Measurements from ENCODE around the gene GSTA1. TPM values are rescaled to one million over a fixed set of nuclear protein-coding genes. Genes with fewer than 3 reads are reported as not detected.
"Not testable (repeated sequence)": the region's sequence is repeated elsewhere in the genome, so short reads cannot be mapped to it uniquely, and the experiment has no call there.

Gene GSTA1
- polyA plus RNA-seq, 1 donor from 2014 or later, result not detected

DNA sequence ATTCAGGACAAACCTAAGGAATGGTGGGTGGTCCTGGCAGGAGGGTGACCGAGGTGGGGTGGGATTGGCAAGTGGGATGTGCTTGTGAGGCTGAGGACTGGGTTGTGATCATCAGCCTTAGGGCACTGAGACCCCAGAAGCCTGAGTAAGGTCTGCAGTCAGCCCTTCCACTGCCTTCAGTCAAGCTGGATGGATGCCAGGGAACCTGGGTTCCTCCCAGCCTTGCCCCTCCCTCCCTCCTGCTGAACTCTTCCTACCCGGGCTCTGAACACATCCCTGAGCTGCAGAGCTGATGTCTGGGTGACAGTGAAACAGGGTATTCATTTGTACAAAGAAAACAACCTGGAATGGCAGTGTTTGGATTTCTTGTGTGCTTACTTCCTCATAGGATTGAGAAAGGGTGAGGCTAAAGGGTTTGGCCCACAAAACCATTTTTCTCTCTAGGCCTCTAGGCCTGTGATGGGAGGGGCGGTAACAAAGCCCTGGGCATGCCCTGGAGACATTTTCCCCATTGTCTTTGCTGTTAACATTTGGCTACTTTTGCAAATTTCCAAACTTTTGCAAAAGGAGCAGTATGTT, 20.8 kb downstream of the GSTA1 start:
- H3K9me3 Mint-ChIP-seq, H3K4me1 Mint-ChIP-seq, H3K36me3 Mint-ChIP-seq, H3K4me3 Mint-ChIP-seq, H3K27ac Mint-ChIP-seq, H3K27me3 Mint-ChIP-seq: not testable (repeated sequence)

DNA sequence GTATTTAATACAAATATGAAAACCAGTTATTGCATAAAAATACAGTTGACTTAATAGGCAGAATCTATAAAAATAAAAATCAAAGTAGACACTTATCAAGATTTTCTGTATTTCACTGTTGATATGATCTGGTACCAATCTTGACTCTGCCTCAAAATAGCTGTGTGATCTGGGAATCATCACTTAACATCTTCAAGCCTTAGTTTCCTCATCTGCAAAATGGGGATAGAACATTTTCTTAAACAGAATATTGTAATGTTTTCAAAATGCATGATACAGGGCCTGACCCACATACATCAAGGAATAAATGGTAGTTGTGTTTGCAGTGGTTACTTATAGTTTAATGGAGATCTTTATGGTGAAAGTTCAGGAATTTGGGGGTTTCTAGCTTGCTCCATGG, 21.4 kb downstream of the GSTA1 start:
- not testable (repeated sequence) for H3K9me3 Mint-ChIP-seq, H3K27ac Mint-ChIP-seq, H3K4me3 Mint-ChIP-seq, H3K4me1 Mint-ChIP-seq, H3K36me3 Mint-ChIP-seq, H3K27me3 Mint-ChIP-seq

DNA sequence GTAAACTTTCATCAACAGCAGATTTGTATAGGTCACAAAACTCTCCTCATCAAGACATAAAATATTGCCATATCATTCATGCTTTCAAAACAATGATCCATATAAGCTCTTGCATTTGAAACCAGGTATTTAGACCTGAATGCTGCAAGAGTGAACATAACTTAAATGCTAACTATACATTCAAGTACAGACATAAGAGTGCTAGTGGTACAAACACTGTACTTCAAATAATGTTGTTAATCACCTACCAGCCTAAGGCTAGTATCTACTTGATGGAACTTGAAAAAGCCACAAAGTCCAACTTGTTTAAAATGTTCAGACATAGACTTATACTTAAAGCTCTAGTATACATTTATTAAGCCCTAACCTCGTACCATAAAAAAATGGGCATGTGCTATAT, 24.4 kb downstream of the GSTA1 start:
- Mint-ChIP-seq H3K9me3 (peaks cover 0 to 3% (median 3%) of the 10 kb centered on the region in 3 donors), H3K27ac (no peak overlapping the region), H3K4me1 (no peaks in the 10 kb centered on the region), H3K27me3 (peaks cover 11% of the 10 kb centered on the region), H3K4me3 (no peak overlapping the region), H3K36me3 (peaks cover 4% of the 10 kb centered on the region)

DNA sequence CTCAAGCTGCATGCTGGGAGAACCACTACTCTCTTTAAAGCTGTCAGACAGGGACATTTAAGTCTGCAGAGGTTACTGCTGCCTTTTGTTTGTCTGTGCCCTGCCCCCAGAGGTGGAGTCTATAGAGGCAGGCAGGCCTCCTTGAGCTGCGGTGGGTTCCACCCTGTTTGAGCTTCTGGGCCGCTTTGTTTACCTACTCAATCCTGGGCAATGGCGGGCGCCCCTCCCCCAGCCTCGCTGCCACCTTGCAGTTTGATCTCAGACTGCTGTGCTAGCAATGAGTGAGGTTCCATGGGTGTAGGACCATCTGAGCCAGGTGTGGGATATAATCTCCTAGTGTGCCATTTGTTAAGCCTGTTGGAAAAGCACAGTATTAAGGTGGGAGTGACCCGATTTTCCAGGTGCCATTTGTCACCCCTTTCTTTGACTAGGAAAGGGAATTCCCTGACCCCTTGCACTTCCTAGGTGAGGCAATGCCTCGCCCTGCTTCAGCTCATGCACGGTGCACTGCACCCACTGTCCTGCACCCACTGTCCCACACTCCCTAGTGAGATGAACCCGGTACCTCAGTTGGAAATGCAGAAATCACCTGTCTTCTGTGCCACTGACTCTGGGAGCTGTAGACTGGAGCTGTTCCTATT, 26.8 kb downstream of the GSTA1 start:
- peaks cover 11% of the 10 kb centered on the region for H3K27me3 Mint-ChIP-seq
- H3K36me3 Mint-ChIP-seq, result not testable (repeated sequence)

DNA sequence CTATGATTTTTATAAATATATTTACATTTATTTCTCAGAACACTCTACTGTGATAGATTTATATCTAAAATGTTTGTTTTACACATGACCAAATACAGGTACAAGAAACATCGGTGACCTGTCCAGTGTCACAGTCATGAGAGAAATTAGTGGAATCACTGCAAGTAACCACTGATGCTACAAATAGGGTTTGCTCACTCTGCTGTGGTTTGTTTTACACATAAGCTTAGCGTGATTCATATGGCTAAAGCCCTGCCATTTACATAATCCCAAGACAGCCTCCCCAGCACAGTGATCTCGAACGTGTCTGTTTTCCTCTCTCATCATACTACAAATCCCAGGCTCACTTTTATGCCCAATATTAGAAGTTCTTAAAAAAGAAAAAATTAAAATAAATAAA, 34.2 kb downstream of the GSTA1 start:
- H3K27me3 Mint-ChIP-seq, H3K4me3 Mint-ChIP-seq, H3K9me3 Mint-ChIP-seq, H3K27ac Mint-ChIP-seq, H3K36me3 Mint-ChIP-seq, H3K4me1 Mint-ChIP-seq: not testable (repeated sequence)

More for the DNA sequence above, 26.8 kb downstream of the GSTA1 start:
- not testable (repeated sequence) for H3K4me1 Mint-ChIP-seq, H3K4me3 Mint-ChIP-seq, H3K27ac Mint-ChIP-seq, H3K9me3 Mint-ChIP-seq

DNA sequence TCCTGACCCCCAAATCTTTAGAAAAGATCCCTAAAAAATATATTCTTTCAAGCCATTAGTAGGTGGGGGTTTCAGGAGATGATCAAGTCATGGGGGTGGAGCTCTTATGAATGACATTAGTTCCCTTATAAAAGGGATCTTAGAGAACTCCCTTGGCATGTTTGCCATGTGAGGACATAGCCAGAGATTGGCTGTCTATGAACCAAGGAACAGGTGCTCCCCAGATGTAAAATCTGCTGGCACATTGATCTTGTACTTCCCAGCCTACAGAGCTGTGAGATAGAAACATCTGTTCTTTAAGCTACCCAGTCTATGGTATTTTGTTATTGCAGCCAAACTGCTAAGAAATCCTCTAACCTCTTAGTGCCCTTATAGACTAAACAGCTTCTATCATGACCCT, 36.0 kb downstream of the GSTA1 start:
- H3K36me3 Mint-ChIP-seq, H3K27ac Mint-ChIP-seq, H3K4me3 Mint-ChIP-seq, H3K27me3 Mint-ChIP-seq, H3K4me1 Mint-ChIP-seq, H3K9me3 Mint-ChIP-seq: not testable (repeated sequence)

DNA sequence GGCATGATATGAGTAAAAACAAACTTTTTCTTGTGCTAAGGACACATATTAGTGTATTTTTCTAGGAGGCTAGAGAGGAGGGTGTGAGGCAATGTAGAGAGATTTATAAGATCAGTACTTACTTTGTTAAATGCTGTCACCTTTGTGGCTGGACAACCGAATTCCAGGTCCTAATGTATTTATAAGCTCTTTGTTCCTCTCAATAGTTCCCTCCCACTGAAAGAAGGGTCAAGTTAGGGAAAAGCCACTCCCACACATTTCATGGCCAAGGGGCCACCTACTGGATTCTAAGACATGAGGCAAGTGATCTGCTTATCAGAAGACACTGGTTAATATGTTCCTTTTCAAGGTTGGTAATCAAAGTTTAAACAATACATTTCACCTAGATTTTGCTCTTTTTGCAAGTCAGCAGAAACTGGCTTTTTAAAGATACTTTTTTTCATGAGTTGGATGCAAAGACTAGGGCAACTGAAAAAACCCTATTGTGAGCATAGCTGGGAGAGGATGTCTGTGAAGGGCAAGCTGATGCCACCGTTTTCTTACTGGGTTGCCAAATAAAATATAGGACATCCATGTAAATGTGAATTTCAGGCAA, 40.2 kb downstream of the GSTA1 start, which contains the start of gene GSTA2:
GSTA2 (minus strand) TSS at position 154 of the 595 bp plus-strand sequence. CDS start 5,528 bp downstream, outside the sequence.
- not testable (repeated sequence) for H3K9me3 Mint-ChIP-seq, H3K27me3 Mint-ChIP-seq, H3K4me1 Mint-ChIP-seq, H3K36me3 Mint-ChIP-seq, H3K4me3 Mint-ChIP-seq
- H3K27ac Mint-ChIP-seq, result peak within 1 kb of the TSS in 1 of 3 donors; percentile 46

DNA sequence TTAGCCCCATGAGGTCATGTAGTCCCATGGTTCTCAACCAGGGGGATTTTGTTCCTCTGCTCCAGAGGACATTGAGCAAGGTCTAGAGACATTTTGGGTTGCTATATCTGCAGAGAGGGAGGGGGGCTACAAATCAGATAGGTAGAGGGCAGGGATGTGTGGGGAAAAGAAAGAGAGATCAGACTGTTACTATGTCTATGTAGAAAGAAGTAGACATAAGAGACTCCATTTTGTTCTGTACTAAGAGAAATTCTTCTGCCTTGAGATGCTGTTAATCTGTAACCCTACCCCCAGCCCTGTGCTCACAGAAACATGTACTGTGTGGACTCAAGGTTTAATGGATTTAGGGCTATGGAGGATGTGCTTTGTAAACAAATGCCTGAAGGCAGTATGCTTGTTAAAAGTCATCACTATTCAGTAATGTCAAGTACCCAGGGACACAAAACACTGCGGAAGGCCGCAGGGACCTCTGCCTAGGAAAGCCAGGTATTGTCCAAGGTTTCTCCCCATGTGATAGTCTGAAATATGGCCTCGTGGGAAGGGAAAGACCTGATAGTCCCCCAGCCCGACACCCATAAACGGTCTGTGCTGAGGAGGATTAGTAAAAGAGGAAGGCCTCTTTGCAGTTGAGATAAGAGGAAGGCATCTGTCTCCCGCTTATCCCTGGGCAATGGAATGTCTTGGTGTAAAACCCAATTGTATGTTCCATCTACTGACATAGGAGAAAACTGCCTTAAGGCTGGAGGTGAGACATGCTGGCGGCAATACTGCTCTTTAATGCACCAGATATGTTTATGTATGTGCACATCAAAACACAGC, 41.7 kb downstream of the GSTA1 start:
- H3K4me1 Mint-ChIP-seq, H3K4me3 Mint-ChIP-seq, H3K27ac Mint-ChIP-seq, H3K36me3 Mint-ChIP-seq, H3K27me3 Mint-ChIP-seq, H3K9me3 Mint-ChIP-seq: not testable (repeated sequence)

DNA sequence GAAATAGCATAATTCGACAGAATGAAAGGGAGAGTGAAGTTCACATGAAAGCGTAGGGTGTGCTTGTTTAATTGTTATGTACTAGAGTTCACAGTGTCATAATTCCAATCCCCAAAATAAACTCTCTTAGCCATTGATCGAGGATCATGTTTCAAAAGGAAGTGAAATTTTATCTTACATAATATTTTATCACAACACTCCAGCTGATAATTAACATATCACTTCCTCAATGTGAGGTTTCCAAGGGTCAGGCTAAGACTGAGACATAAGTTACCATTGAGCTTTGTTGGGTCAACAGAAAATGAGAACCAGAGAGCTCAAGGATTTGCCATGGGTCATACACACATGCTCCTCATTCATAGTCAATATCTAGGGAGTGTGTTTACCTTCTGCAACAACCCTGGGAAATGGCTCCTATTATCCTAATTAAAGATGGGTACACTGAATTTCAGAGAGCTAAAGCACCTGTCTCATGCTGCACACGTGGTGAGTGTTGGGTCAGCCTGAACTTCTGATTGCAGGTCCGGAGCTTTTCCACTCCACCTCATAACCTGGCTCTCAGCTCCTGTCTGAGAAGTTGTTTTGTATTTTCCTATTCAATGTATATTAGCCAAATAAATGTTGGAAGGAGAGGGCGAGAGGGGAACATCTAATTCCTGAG, 43.4 kb downstream of the GSTA1 start:
- H3K36me3 Mint-ChIP-seq, result no peaks in the 10 kb centered on the region
- H3K9me3 Mint-ChIP-seq, result no peaks in the 10 kb centered on the region
- no peak overlapping the region for H3K27ac Mint-ChIP-seq
- H3K4me1 Mint-ChIP-seq, result no peaks in the 10 kb centered on the region
- H3K4me3 Mint-ChIP-seq, result no peak overlapping the region
- H3K27me3 Mint-ChIP-seq, result peaks cover 6% of the 10 kb centered on the region

DNA sequence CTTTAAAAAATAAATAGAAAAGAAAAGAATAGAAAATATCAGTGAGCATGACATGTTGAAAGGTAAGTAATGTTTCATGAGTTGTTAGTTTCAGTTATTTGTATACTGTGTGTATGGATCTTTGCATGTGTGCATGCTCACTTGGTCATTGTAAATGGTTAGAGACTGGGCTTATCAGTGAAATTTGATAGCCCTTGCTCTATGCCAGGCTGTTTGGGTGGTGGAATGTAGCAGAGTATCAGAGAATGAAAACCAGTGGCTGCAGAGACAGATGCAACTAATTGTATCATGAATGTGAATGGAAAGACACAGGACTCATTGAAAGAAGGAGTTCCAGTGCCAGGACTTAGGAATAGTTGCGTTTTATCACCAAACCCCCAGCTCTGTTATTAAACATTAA, 44.5 kb downstream of the GSTA1 start:
- Mint-ChIP-seq H3K4me3 (no peak overlapping the region), H3K36me3 (no peaks in the 10 kb centered on the region), H3K4me1 (no peaks in the 10 kb centered on the region), H3K27me3 (peaks cover 6% of the 10 kb centered on the region), H3K27ac (no peak overlapping the region), H3K9me3 (no peaks in the 10 kb centered on the region)

DNA sequence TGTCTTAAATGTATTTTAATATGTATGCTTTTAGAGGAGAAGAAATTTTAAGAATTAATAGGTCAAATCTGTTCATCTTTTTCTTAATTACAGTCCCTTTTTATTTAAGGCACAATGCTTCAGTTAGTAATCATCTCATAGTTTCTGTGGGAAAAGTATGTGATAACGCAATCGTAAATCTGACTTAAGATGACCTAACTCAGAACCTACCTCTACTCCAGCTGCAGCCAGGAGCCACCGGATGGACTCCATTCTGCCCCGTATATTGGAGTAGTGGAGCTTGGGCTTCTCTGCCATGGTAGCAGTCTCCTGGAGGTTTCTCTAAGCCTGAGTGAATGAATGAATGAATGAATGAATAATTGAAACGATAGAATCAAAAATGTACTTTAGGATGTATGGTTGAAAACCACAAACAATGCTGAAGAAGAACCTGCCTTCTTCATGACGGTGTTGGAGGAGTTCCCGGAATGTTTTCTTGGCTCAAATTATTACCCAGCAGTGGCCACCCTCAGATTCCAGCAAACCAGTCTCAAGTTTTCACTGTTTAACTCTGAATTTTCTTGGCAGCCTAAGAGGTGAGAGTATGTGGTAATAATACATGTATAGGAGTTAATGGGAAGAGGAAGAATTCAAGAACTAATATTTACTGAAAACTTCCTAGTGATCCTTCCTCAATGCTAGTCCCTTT, 45.8 kb downstream of the GSTA1 start:
- H3K4me1 Mint-ChIP-seq, H3K27ac Mint-ChIP-seq, H3K27me3 Mint-ChIP-seq, H3K9me3 Mint-ChIP-seq, H3K36me3 Mint-ChIP-seq, H3K4me3 Mint-ChIP-seq: not testable (repeated sequence)

DNA sequence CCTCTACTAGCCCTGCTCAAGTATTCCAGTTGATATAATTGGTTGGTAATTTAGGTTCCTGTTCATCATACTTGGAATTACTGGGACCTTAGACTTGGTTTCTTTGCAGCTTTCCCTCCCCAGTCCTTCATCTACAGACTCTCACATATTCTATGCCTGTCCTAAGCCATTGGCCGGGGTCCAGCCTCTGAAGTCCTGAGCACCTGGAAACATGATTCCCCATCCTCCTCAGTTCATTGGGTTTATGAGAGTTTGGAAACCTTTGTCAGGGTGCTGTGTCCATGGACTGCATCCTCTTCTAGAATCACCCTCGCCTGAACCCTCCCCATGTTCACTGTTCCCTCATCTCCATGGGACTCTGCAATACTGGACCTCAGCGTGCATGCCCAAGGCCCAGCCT, 49.2 kb downstream of the GSTA1 start:
- no peaks in the 10 kb centered on the region for H3K27me3 Mint-ChIP-seq
- no peak overlapping the region for H3K27ac Mint-ChIP-seq
- no peak overlapping the region for H3K4me3 Mint-ChIP-seq
- peaks cover 1% of the 10 kb centered on the region for H3K36me3 Mint-ChIP-seq
- peaks cover 0 to 3% (median 1%) of the 10 kb centered on the region in 3 donors for H3K9me3 Mint-ChIP-seq
- H3K4me1 Mint-ChIP-seq, result no peaks in the 10 kb centered on the region

DNA sequence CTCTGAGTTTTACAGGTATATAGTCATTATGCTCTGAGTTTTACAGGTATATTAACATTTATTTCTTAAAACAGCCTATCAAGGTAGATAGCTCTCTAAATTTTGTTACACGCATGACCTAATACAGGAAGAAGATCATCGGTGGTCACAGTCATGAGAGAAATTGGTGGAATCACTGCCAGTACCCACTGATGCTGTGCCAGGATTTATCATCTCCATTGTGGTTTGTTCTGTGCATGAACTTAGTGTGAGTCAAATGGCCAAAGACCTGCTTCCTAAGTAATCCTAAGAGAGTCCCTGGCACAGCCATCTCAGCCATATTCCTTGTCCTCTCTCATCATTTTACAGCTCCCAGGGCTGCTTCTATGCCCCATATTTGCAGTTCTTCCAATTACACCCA, 50.5 kb downstream of the GSTA1 start:
- H3K4me3 Mint-ChIP-seq, H3K27ac Mint-ChIP-seq, H3K9me3 Mint-ChIP-seq, H3K4me1 Mint-ChIP-seq, H3K27me3 Mint-ChIP-seq, H3K36me3 Mint-ChIP-seq: not testable (repeated sequence)

DNA sequence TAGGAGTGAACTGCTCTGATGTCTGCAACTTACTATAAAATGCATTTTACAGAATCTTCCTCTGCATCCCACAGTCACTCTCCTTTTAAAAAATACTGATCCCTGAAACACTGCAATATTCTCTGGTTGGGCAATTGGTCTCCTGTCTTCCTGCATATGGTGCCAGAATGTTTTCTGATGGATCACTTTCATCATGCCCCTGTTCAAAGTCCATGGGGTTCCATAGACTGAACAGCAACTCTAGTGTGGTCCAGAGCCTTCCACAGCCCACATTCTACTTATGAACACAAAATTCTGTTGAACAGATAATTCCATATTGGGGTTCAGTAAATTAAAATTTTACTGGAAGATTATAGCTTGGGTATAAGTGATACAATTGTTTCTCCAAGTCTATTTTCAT, 51.3 kb downstream of the GSTA1 start:
- H3K27me3 Mint-ChIP-seq, result no peaks in the 10 kb centered on the region
- H3K9me3 Mint-ChIP-seq, result peaks cover 0 to 3% (median 1%) of the 10 kb centered on the region in 3 donors
- peaks cover 1% of the 10 kb centered on the region for H3K36me3 Mint-ChIP-seq
- H3K4me1 Mint-ChIP-seq, result no peaks in the 10 kb centered on the region
- H3K27ac Mint-ChIP-seq, result no peak overlapping the region
- peak overlapping the region in 1 of 4 donors; percentile 62 for H3K4me3 Mint-ChIP-seq
